Neural progenitor cell (in vitro differentiated cells): ENCODE measurements around the gene TMBIM1. TPM values are rescaled to one million over a fixed set of nuclear protein-coding genes. Genes with fewer than 3 reads are reported as not detected.

Source experiments
- DNase-seq: peaks from one replicate; pipeline ENCODE4 v3.0.0-alpha.2; 2016; ENCODE audit warnings: low spot score
- H2AFZ ChIP-seq: fragments of 200-600 bp; sonication (generic); replicated peaks from 2 replicates; pipeline ENCODE4 v1.6.1; 2016; ENCODE audit warnings: antibody characterized with exemption
- H3F3A ChIP-seq: fragments of 200-600 bp; sonication (generic); 2 replicates; pipeline ENCODE4 v1.6.1; 2016; ENCODE audit warnings: antibody characterized with exemption, low read depth
- H3K27ac ChIP-seq: fragments of 200-600 bp; sonication (generic); 2 replicates; pipeline ENCODE4 v1.5.1; 2016; ENCODE audit warnings: mild to moderate bottlenecking
- H3K27me3 ChIP-seq: fragments of 200-600 bp; sonication (generic); 2 replicates; pipeline ENCODE4 v1.6.1; 2016; ENCODE audit warnings: mild to moderate bottlenecking, moderate library complexity
- H3K36me3 ChIP-seq: fragments of 200-600 bp; sonication (generic); 2 replicates; pipeline ENCODE4 v1.5.1; 2016
- H3K4me1 ChIP-seq: fragments of 200-600 bp; sonication (generic); 2 replicates; pipeline ENCODE4 v1.6.1; 2016; ENCODE audit warnings: mixed run types
- H3K4me2 ChIP-seq: fragments of 200-600 bp; sonication (generic); 2 replicates; pipeline ENCODE4 v1.6.1; 2016
- H3K4me3 ChIP-seq: fragments of 200-600 bp; sonication (generic); 2 replicates; pipeline ENCODE4 v1.5.1; 2016
- H3K79me2 ChIP-seq: fragments of 200-600 bp; sonication (generic); 2 replicates; pipeline ENCODE4 v1.6.1; 2016; ENCODE audit warnings: low read depth
- H3K9ac ChIP-seq: fragments of 200-600 bp; sonication (generic); 2 replicates; pipeline ENCODE4 v1.6.1; 2016
- H3K9me3 ChIP-seq: fragments of 200-600 bp; sonication (generic); 2 replicates; pipeline ENCODE4 v1.5.1; 2016; ENCODE audit warnings: low read depth
- H4K20me1 ChIP-seq: fragments of 200-600 bp; sonication (generic); 2 replicates; pipeline ENCODE4 v1.6.1; 2016; ENCODE audit warnings: low read depth
- H3K27ac Mint-ChIP-seq: 3 replicates; pipeline ENCODE4 v1.8.0; 2021; ENCODE audit warnings: mixed read lengths
- H3K27me3 Mint-ChIP-seq: 2 replicates; pipeline ENCODE4 v1.8.0; 2022; ENCODE audit warnings: low read depth, mild to moderate bottlenecking, inconsistent platforms, moderate library complexity, mixed read lengths; ENCODE audit not compliant: insufficient read depth
- H3K36me3 Mint-ChIP-seq: 3 replicates; pipeline ENCODE4 v1.8.0; 2021; ENCODE audit warnings: mixed read lengths
- H3K4me1 Mint-ChIP-seq: 3 replicates; pipeline ENCODE4 v1.8.0; 2021; ENCODE audit warnings: mixed read lengths
- H3K4me3 Mint-ChIP-seq: 3 replicates; pipeline ENCODE4 v1.8.0; 2021; ENCODE audit warnings: mild to moderate bottlenecking, moderate library complexity, mixed read lengths
- H3K9me3 Mint-ChIP-seq: 3 replicates; pipeline ENCODE4 v1.8.0; 2020; ENCODE audit warnings: mixed read lengths
- CTCF ChIP-seq: fragments of 200-600 bp; sonication (generic); IDR thresholded peaks from 2 replicates; pipeline ENCODE4 v1.5.1; 2017; ENCODE audit warnings: antibody characterized with exemption, mild to moderate bottlenecking
- EZH2 ChIP-seq: fragments of 200-600 bp; sonication (generic); IDR thresholded peaks from 2 replicates; pipeline ENCODE4 v1.6.1; 2017; ENCODE audit warnings: antibody characterized with exemption, mild to moderate bottlenecking, moderate library complexity
- EZH2phosphoT487 ChIP-seq: fragments of 200-600 bp; sonication (generic); IDR thresholded peaks from 2 replicates; pipeline ENCODE4 v1.6.1; 2017; ENCODE audit warnings: antibody characterized with exemption
- total RNA-seq: library from RNA; depleted of rRNA; stranded (reverse); fragments of >200 nt; gene quantifications from 2 replicates; pipeline ENCODE4 v1.2.3, GENCODE V29; 2015; ENCODE audit warnings: low replicate concordance

Gene TMBIM1
- total RNA-seq, 1 donor from 2014 or later = 11.1 TPM

DNA sequence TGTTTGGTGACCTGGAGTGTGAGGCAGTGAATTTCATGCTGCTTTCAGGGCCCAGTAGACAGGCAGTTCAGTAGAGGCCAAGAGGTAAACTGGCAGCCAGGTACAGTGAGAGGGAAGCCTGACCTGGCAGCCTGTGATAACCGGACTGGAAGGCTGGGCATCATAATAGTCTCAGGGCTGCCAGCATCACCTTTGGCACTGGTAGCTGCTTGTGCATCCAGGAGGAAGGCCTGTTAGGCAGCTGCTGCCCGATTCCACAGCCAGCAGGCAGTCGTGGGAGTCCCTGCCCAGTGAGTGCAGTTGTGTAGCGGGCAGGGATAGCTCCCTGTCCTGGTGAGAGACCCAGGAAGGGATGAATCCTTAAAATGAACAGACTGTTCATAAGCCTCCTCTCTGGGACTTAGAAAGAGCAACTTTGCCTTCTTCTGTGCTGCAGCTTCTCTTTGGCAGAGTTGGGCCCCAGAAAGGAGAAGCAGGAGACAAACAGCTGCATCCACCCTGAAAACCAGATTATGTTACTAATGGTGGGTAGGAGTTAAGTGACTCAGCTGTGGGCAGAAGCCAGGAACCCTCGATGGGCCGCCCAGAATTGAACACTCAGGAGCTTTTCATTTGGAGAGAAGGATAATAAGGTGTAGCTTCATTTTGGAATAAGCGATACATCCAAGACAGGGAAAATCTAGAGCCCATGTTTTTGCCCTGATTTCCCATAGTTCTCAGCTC lies 39.6 kb downstream of the TMBIM1 start:
- H3K9me3 Mint-ChIP-seq = no peaks in the 10 kb centered on the region

DNA sequence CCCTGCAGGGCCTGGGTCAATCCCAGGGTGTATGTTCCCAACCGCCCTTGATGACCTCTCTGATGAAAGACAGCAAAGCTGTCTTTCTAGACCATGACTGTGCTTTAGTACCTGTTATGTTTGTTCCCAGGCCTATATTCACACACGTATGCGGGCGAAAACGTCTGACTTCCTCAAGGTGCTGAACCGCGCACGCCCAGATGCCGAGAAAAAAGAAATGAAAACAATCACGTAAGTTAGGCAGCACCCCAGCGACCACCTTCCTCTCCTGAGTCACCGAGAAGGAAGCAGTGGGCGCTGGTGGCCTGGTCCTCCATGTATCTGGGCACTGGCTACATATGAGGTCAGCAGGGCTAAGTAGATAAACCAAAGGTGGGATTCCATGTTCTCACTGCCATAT lies 42.6 kb downstream of the TMBIM1 start:
- no peak overlapping the region for H3K27ac Mint-ChIP-seq
- no peak for DNase-seq
- H3K4me3 Mint-ChIP-seq = no peak overlapping the region
- no peaks in the 10 kb centered on the region for H3K4me1 Mint-ChIP-seq
- H3K36me3 ChIP-seq = no peaks in the 10 kb centered on the region
- no peaks in the 10 kb centered on the region for H3K9me3 Mint-ChIP-seq
- H3F3A ChIP-seq = no peaks in the 10 kb centered on the region
- peaks cover 28% of the 10 kb centered on the region for H3K36me3 Mint-ChIP-seq
- H3K27me3 Mint-ChIP-seq = peaks cover 6% of the 10 kb centered on the region
- TF ChIP-seq EZH2 (no peak), CTCF (no peak), EZH2phosphoT487 (no peak)
- H3K9me3 ChIP-seq = no peaks in the 10 kb centered on the region
- no peaks in the 10 kb centered on the region for H4K20me1 ChIP-seq
- no peaks in the 10 kb centered on the region for H3K79me2 ChIP-seq
- H3K27me3 ChIP-seq = no peaks in the 10 kb centered on the region
- H3K9ac ChIP-seq = no peak overlapping the region
- no peak overlapping the region for H2AFZ ChIP-seq
- H3K4me2 ChIP-seq = no peak overlapping the region
- no peaks in the 10 kb centered on the region for H3K4me1 ChIP-seq
- no peak overlapping the region for H3K4me3 ChIP-seq
- no peak overlapping the region for H3K27ac ChIP-seq

More for the DNA sequence above, 39.6 kb downstream of the TMBIM1 start:
- TF ChIP-seq CTCF = no peak
- no peak for TF ChIP-seq EZH2phosphoT487
- TF ChIP-seq EZH2 = no peak
- Mint-ChIP-seq H3K27me3 (peaks cover 9% of the 10 kb centered on the region), H3K4me3 (no peak overlapping the region), H3K27ac (no peak overlapping the region), H3K36me3 (peaks cover 28% of the 10 kb centered on the region), H3K4me1 (no peaks in the 10 kb centered on the region)
- Histone ChIP-seq H3F3A (peaks cover 14% of the 10 kb centered on the region), H3K4me1 (no peaks in the 10 kb centered on the region), H3K9me3 (no peaks in the 10 kb centered on the region), H3K9ac (no peak overlapping the region), H3K4me3 (no peak overlapping the region), H3K79me2 (no peaks in the 10 kb centered on the region), H3K27me3 (no peaks in the 10 kb centered on the region), H3K36me3 (no peaks in the 10 kb centered on the region), H3K4me2 (no peak overlapping the region), H2AFZ (no peak overlapping the region), H3K27ac (no peak overlapping the region), H4K20me1 (no peaks in the 10 kb centered on the region)
- no peak for DNase-seq

- Mint-ChIP-seq H3K9me3 (no peaks in the 10 kb centered on the region), H3K27ac (no peak overlapping the region)
- no peak for TF ChIP-seq EZH2phosphoT487
- TF ChIP-seq EZH2 = no peak
- TF ChIP-seq CTCF = no peak
Observed at GRCh38 chr2:218245214-218245613, 47.1 kb downstream of the TMBIM1 start.

More at GRCh38 chr2:218245214-218245613, 47.1 kb downstream of the TMBIM1 start:
- Mint-ChIP-seq H3K4me3 (no peak overlapping the region), H3K4me1 (no peaks in the 10 kb centered on the region), H3K36me3 (peaks cover 23% of the 10 kb centered on the region), H3K27me3 (peaks cover 4% of the 10 kb centered on the region)
- Histone ChIP-seq H3K4me3 (no peak overlapping the region), H4K20me1 (no peaks in the 10 kb centered on the region), H3F3A (no peaks in the 10 kb centered on the region), H3K79me2 (no peaks in the 10 kb centered on the region), H3K36me3 (no peaks in the 10 kb centered on the region), H3K9me3 (no peaks in the 10 kb centered on the region), H3K9ac (no peak overlapping the region), H3K4me2 (no peak overlapping the region), H3K4me1 (no peaks in the 10 kb centered on the region), H3K27me3 (no peaks in the 10 kb centered on the region), H3K27ac (no peak overlapping the region), H2AFZ (no peak overlapping the region)
- DNase-seq = no peak
